Thymus (tissue), 11 donors: ENCODE results near the gene COBL. TPM values are rescaled to one million over a fixed set of nuclear protein-coding genes. Genes with fewer than 3 reads are reported as not detected.
"Not testable (repeated sequence)": the region's sequence is repeated elsewhere in the genome, so short reads cannot be mapped to it uniquely, and the experiment has no call there.

ENCODE experiments used
- DNase-seq, 9 donors: peaks; one replicate each; pipeline ENCODE4 v3.0.0-alpha.2; 2013; ENCODE audit warnings: low spot score in 9 of 9, low read depth in 6 of 9, missing footprints in 1 of 9
- H3K27ac ChIP-seq, 2 donors: one replicate each; pipeline ENCODE4 v1.5.1; 2013; ENCODE audit warnings: control low read depth in 1 of 2, low read depth in 1 of 2, low read length in 1 of 2, mild to moderate bottlenecking in 1 of 2, moderate library complexity in 1 of 2
- H3K27me3 ChIP-seq, 2 donors: one replicate each; pipeline ENCODE4 v1.5.1; 2013; ENCODE audit warnings: low read length in 1 of 2; ENCODE audit not compliant: control insufficient read depth in 2 of 2, insufficient read depth in 1 of 2
- H3K36me3 ChIP-seq, 2 donors: one replicate each; pipeline ENCODE4 v1.5.1; 2013; ENCODE audit warnings: low read length in 1 of 2, mild to moderate bottlenecking in 1 of 2, moderate library complexity in 1 of 2; ENCODE audit not compliant: control insufficient read depth in 2 of 2, insufficient read depth in 2 of 2
- H3K4me1 ChIP-seq, 2 donors: one replicate each; pipeline ENCODE4 v1.5.1; 2013; ENCODE audit warnings: low read length in 2 of 2; ENCODE audit not compliant: control insufficient read depth in 2 of 2, insufficient read depth in 2 of 2
- H3K4me3 ChIP-seq, 2 donors: one replicate each; pipeline ENCODE4 v1.5.1; 2013; ENCODE audit warnings: low read length in 2 of 2, control low read depth in 1 of 2, mild to moderate bottlenecking in 1 of 2
- H3K9me3 ChIP-seq, 2 donors: one replicate each; pipeline ENCODE4 v1.5.1; 2013; ENCODE audit warnings: low read length in 1 of 2, mild to moderate bottlenecking in 1 of 2; ENCODE audit not compliant: control insufficient read depth in 2 of 2, insufficient read depth in 1 of 2
- WGBS: extraction: QIAGEN DNeasy Blood & Tissue Kit; methylation state at CpG from one replicate; pipeline ENCODE4 v1.1.7; 2013; 5-methylcytosine and 5-hydroxymethylcytosine counted together
- polyA plus RNA-seq: library from polyadenylated mRNA; stranded (reverse); fragments of 200-250 nt; gene quantifications from one replicate; pipeline ENCODE4 v1.2.3, GENCODE V29; 2013
- total RNA-seq: library from RNA; stranded (reverse); fragments of 120-200 nt; gene quantifications from one replicate; pipeline ENCODE4 v1.2.4, GENCODE V29; 2013
- donor health status: healthy.

The COBL gene
- total and polyA plus RNA-seq, 2 donors: 0.66 to 2.0 TPM

- no peak overlapping the region for H3K4me3 ChIP-seq
- H3K27me3 ChIP-seq: no peaks in the 10 kb centered on the region
- no peaks in the 10 kb centered on the region for H3K9me3 ChIP-seq
- no peaks in the 10 kb centered on the region for H3K4me1 ChIP-seq
- H3K36me3 ChIP-seq: no peaks in the 10 kb centered on the region
- 92% methylated on average over 9 of the region's 9 CpGs for WGBS
- H3K27ac ChIP-seq: no peak overlapping the region
- no peak for DNase-seq
Measured at GRCh38 chr7:51213618-51214017, 103.0 kb downstream of the COBL start.

- no peaks in the 10 kb centered on the region for H3K4me1 ChIP-seq
- no peaks in the 10 kb centered on the region for H3K27me3 ChIP-seq
- no peaks in the 10 kb centered on the region for H3K36me3 ChIP-seq
- no peak overlapping the region for H3K4me3 ChIP-seq
- H3K9me3 ChIP-seq: no peaks in the 10 kb centered on the region
- 97% methylated on average over 3 of the region's 3 CpGs for WGBS
- DNase-seq: no peak
- H3K27ac ChIP-seq: no peak overlapping the region
Measured at GRCh38 chr7:51210766-51211165, 105.8 kb downstream of the COBL start.

- Histone ChIP-seq H3K4me3 (no peak overlapping the region), H3K9me3 (no peaks in the 10 kb centered on the region), H3K4me1 (no peaks in the 10 kb centered on the region), H3K27me3 (no peaks in the 10 kb centered on the region), H3K27ac (no peak overlapping the region), H3K36me3 (no peaks in the 10 kb centered on the region)
- DNase-seq: no peak
- WGBS: 43% methylated on average over 6 of the region's 6 CpGs
Measured at GRCh38 chr7:51209426-51209825, 107.2 kb downstream of the COBL start.

- WGBS: 96% methylated on average over 25 of the region's 30 CpGs
Measured at GRCh38 chr7:51208125-51208524, 108.5 kb downstream of the COBL start.

GRCh38 chr7:51198654-51199053 lies 118.0 kb downstream of the COBL start:
- H3K4me3 ChIP-seq: no peak overlapping the region
- no peaks in the 10 kb centered on the region for H3K9me3 ChIP-seq
- 4% methylated on average over 1 of the region's 1 CpG for WGBS
- H3K4me1 ChIP-seq: peaks cover 0 to 6% of the 10 kb centered on the region in 2 donors
- no peaks in the 10 kb centered on the region for H3K27me3 ChIP-seq
- DNase-seq: peak in 4 of 9 donors; percentile 4 to 40 (median 8)
- H3K27ac ChIP-seq: peak overlapping the region in 1 of 2 donors; percentile 25
- no peaks in the 10 kb centered on the region for H3K36me3 ChIP-seq

More at GRCh38 chr7:51208125-51208524, 108.5 kb downstream of the COBL start:
- not testable (repeated sequence) for H3K36me3 ChIP-seq, H3K27ac ChIP-seq, H3K4me1 ChIP-seq, H3K4me3 ChIP-seq, H3K9me3 ChIP-seq, DNase-seq, H3K27me3 ChIP-seq

GRCh38 chr7:51190969-51191368 lies 125.6 kb downstream of the COBL start:
- H3K4me1 ChIP-seq: no peaks in the 10 kb centered on the region
- H3K27me3 ChIP-seq: no peaks in the 10 kb centered on the region
- no peak overlapping the region for H3K27ac ChIP-seq
- 96% methylated on average over 5 of the region's 5 CpGs for WGBS
- H3K4me3 ChIP-seq: no peak overlapping the region
- no peak for DNase-seq
- H3K9me3 ChIP-seq: no peaks in the 10 kb centered on the region
- H3K36me3 ChIP-seq: no peaks in the 10 kb centered on the region

- 97% methylated on average over 2 of the region's 2 CpGs for WGBS
- no peak overlapping the region for H3K27ac ChIP-seq
- no peaks in the 10 kb centered on the region for H3K4me1 ChIP-seq
- H3K9me3 ChIP-seq: no peaks in the 10 kb centered on the region
- H3K4me3 ChIP-seq: no peak overlapping the region
- no peak for DNase-seq
- no peaks in the 10 kb centered on the region for H3K36me3 ChIP-seq
- H3K27me3 ChIP-seq: no peaks in the 10 kb centered on the region
Measured at GRCh38 chr7:51189777-51190176, 126.8 kb downstream of the COBL start.

- H3K27me3 ChIP-seq: no peaks in the 10 kb centered on the region
- no peaks in the 10 kb centered on the region for H3K4me1 ChIP-seq
- no peaks in the 10 kb centered on the region for H3K36me3 ChIP-seq
- no peaks in the 10 kb centered on the region for H3K9me3 ChIP-seq
- DNase-seq: no peak
- H3K27ac ChIP-seq: no peak overlapping the region
- 100% methylated on average over 3 of the region's 3 CpGs for WGBS
- H3K4me3 ChIP-seq: no peak overlapping the region
Measured at GRCh38 chr7:51188987-51189386, 127.6 kb downstream of the COBL start.

GRCh38 chr7:51187941-51188340 lies 128.7 kb downstream of the COBL start:
- Histone ChIP-seq H3K9me3 (no peaks in the 10 kb centered on the region), H3K4me3 (no peak overlapping the region), H3K27ac (no peak overlapping the region), H3K4me1 (no peaks in the 10 kb centered on the region), H3K27me3 (no peaks in the 10 kb centered on the region), H3K36me3 (no peaks in the 10 kb centered on the region)
- WGBS: 80% methylated on average over 6 of the region's 6 CpGs
- no peak for DNase-seq

GRCh38 chr7:51186531-51186930 lies 130.1 kb downstream of the COBL start:
- Histone ChIP-seq H3K27me3 (peaks cover 0 to 3% of the 10 kb centered on the region in 2 donors), H3K36me3 (no peaks in the 10 kb centered on the region), H3K4me1 (no peaks in the 10 kb centered on the region), H3K27ac (no peak overlapping the region), H3K9me3 (no peaks in the 10 kb centered on the region), H3K4me3 (no peak overlapping the region)
- WGBS: 92% methylated on average over 5 of the region's 5 CpGs
- DNase-seq: no peak
